Esophagus muscularis mucosa (tissue), 4 donors: ENCODE measurements around the gene ZSCAN20. TPM values are rescaled to one million over a fixed set of nuclear protein-coding genes. Genes with fewer than 3 reads are reported as not detected.

Experiments used
- DNase-seq: peaks from one replicate; pipeline ENCODE4 v3.0.0-alpha.2; 2017; ENCODE audit errors: extremely low spot score
- H3K27ac ChIP-seq, 4 donors: fragments of 200-600 bp; sonication (generic); replicated peaks in 1 of 4; 1 replicate in 3 of 4; 2 replicates in 1 of 4; pipeline ENCODE4 v1.5.1; 2016 to 2019; ENCODE audit warnings: mild to moderate bottlenecking in 1 of 4
- H3K27me3 ChIP-seq, 4 donors: fragments of 200-600 bp; sonication (generic); one replicate each; pipeline versions ENCODE4 v1.5.1 to v1.6.0; 2016 to 2019
- H3K36me3 ChIP-seq, 4 donors: fragments of 200-600 bp; sonication (generic); one replicate each; pipeline ENCODE4 v1.5.1; 2016 to 2019
- H3K4me1 ChIP-seq, 4 donors: fragments of 200-600 bp; sonication (generic); one replicate each; pipeline ENCODE4 v1.5.1; 2016 to 2019
- H3K4me3 ChIP-seq, 4 donors: fragments of 200-600 bp; sonication (generic); 1 replicate in 2 of 4; 2 replicates in 2 of 4; pipeline ENCODE4 v1.5.1; 2016 to 2019; ENCODE audit warnings: mild to moderate bottlenecking in 4 of 4, moderate library complexity in 1 of 4
- H3K9me3 ChIP-seq, 4 donors: fragments of 200-600 bp; sonication (generic); 1 replicate in 3 of 4; 2 replicates in 1 of 4; pipeline ENCODE4 v1.5.1; 2016 to 2019
- CTCF ChIP-seq, 3 experiments: fragments of 200-600 bp in 2 of 3; fragments of 450-650 bp in 1 of 3; sonication (generic) in 2 of 3; IDR thresholded peaks; one replicate each; pipeline ENCODE4 v1.5.1; 2017 to 2019; ENCODE audit warnings: antibody characterized with exemption in 3 of 3, mild to moderate bottlenecking in 2 of 3, moderate library complexity in 1 of 3
- EP300 ChIP-seq: sonication (generic); formaldehyde crosslinking; IDR thresholded peaks from one replicate; pipeline ENCODE4 v1.6.1; 2017; ENCODE audit warnings: antibody characterized with exemption
- POLR2A ChIP-seq: fragments of 450-650 bp; IDR thresholded peaks from one replicate; pipeline ENCODE4 v1.6.1; 2017; ENCODE audit warnings: antibody characterized with exemption, moderate library complexity, mild to moderate bottlenecking, low read depth
- POLR2AphosphoS5 ChIP-seq, 2 donors: sonication (generic); formaldehyde crosslinking; IDR thresholded peaks; one replicate each; pipeline ENCODE4 v1.6.1; 2017; ENCODE audit warnings: antibody characterized with exemption in 2 of 2
- WGBS: methylation state at CpG from one replicate; pipeline ENCODE4 v1.1.5; 2018; 5-methylcytosine and 5-hydroxymethylcytosine counted together
- intact Hi-C: fragments of 100-400 bp; cut with DNase I; formaldehyde crosslinking; loops from one replicate; pipeline ENCODE4 v1.15.1; 2023
- total RNA-seq, 4 donors: library from RNA; depleted of rRNA; stranded (reverse); fragments of >200 nt; gene quantifications; one replicate each; pipeline versions ENCODE4 v1.1.0 to v1.2.1, GENCODE V29; 2016

Gene ZSCAN20
- total RNA-seq, 4 donors from 2014 or later: 6.6 to 8.2 (median 7.7) TPM

- H3K36me3 ChIP-seq: no peaks in the 10 kb centered on the region
- H3K27ac ChIP-seq: no peak overlapping the region
- TF ChIP-seq POLR2A (no peak), EP300 (no peak), POLR2AphosphoS5 (IDR thresholded peaks at IDR 0.05) (no peak), CTCF (IDR thresholded peaks at IDR 0.05) (no peak)
- H3K9me3 ChIP-seq: no peaks in the 10 kb centered on the region
- no peak for DNase-seq
- no peak overlapping the region for H3K4me3 ChIP-seq
- H3K4me1 ChIP-seq: peaks cover 0 to 3% (median 0%) of the 10 kb centered on the region in 4 donors
- intact Hi-C loops: no loop called here
- H3K27me3 ChIP-seq: no peaks in the 10 kb centered on the region
- WGBS: 67% methylated on average over 2 of the region's 2 CpGs
These were observed 43.2 kb downstream of the ZSCAN20 start for GRCh38 chr1:33515607-33516006.

GRCh38 chr1:33516428-33516827, 44.0 kb downstream of the ZSCAN20 start:
- H3K36me3 ChIP-seq: no peaks in the 10 kb centered on the region
- no peak overlapping the region for H3K4me3 ChIP-seq
- TF ChIP-seq CTCF (IDR thresholded peaks at IDR 0.05): no peak
- TF ChIP-seq POLR2AphosphoS5 (IDR thresholded peaks at IDR 0.05): no peak
- TF ChIP-seq EP300: no peak
- TF ChIP-seq POLR2A: no peak
- peaks cover 0 to 3% (median 0%) of the 10 kb centered on the region in 4 donors for H3K4me1 ChIP-seq
- H3K27me3 ChIP-seq: no peaks in the 10 kb centered on the region
- WGBS: 87% methylated on average over 9 of the region's 9 CpGs
- DNase-seq: no peak
- H3K27ac ChIP-seq: no peak overlapping the region
- intact Hi-C loops: no loop called here
- no peaks in the 10 kb centered on the region for H3K9me3 ChIP-seq

GRCh38 chr1:33516891-33517567, 44.6 kb downstream of the ZSCAN20 start:
- WGBS: 80% methylated on average over 8 of the region's 8 CpGs
- no peak for DNase-seq
- TF ChIP-seq CTCF (IDR thresholded peaks at IDR 0.05) (no peak), POLR2AphosphoS5 (IDR thresholded peaks at IDR 0.05) (no peak), POLR2A (no peak), EP300 (no peak)
- Histone ChIP-seq H3K4me3 (no peak overlapping the region), H3K36me3 (no peaks in the 10 kb centered on the region), H3K27me3 (peaks cover 0 to under 1% (median 0%) of the 10 kb centered on the region in 4 donors), H3K27ac (no peak overlapping the region), H3K9me3 (no peaks in the 10 kb centered on the region), H3K4me1 (peaks cover 0 to 3% (median 0%) of the 10 kb centered on the region in 4 donors)
- intact Hi-C loops: no loop called here

- Histone ChIP-seq H3K36me3 (no peaks in the 10 kb centered on the region), H3K4me3 (no peak overlapping the region), H3K4me1 (peaks cover 0 to 3% (median 0%) of the 10 kb centered on the region in 4 donors), H3K27me3 (peaks cover 0 to 5% (median 0%) of the 10 kb centered on the region in 4 donors), H3K27ac (no peak overlapping the region), H3K9me3 (no peaks in the 10 kb centered on the region)
- 80% methylated on average over 11 of the region's 12 CpGs for WGBS
- intact Hi-C loops: no loop called here
- no peak for DNase-seq
- TF ChIP-seq POLR2A (no peak), EP300 (no peak), CTCF (IDR thresholded peaks at IDR 0.05) (no peak), POLR2AphosphoS5 (IDR thresholded peaks at IDR 0.05) (no peak)
These were observed 45.3 kb downstream of the ZSCAN20 start for GRCh38 chr1:33517596-33518250.
